GM12891 (cell line): ENCODE measurements around the gene LYSMD4.

Experiments
- PAX5 ChIP-seq: IDR thresholded peaks from 2 replicates; pipeline ENCODE4 v1.6.1; 2011; ENCODE audit warnings: low read length, moderate library complexity, mild to moderate bottlenecking; ENCODE audit not compliant: insufficient read depth, severe bottlenecking
- POLR2A ChIP-seq: IDR thresholded peaks from 2 replicates; pipeline ENCODE4 v1.6.1; 2011; ENCODE audit warnings: low read depth, low read length, control low read depth
- POLR2AphosphoS5 ChIP-seq: IDR thresholded peaks from 2 replicates; pipeline ENCODE4 v1.6.1; 2011; ENCODE audit warnings: low read depth, low read length, control low read depth
- POU2F2 ChIP-seq: IDR thresholded peaks from 2 replicates; pipeline ENCODE4 v1.6.1; 2011; ENCODE audit warnings: low read depth, mild to moderate bottlenecking, control low read depth, low read length, moderate library complexity
- SPI1 ChIP-seq: IDR thresholded peaks from 2 replicates; pipeline ENCODE4 v1.6.1; 2011; ENCODE audit warnings: low read depth, low read length, control low read depth
- TAF1 ChIP-seq: IDR thresholded peaks from 2 replicates; pipeline ENCODE4 v1.6.1; 2011; ENCODE audit warnings: low read depth, low read length, control low read depth

DNA sequence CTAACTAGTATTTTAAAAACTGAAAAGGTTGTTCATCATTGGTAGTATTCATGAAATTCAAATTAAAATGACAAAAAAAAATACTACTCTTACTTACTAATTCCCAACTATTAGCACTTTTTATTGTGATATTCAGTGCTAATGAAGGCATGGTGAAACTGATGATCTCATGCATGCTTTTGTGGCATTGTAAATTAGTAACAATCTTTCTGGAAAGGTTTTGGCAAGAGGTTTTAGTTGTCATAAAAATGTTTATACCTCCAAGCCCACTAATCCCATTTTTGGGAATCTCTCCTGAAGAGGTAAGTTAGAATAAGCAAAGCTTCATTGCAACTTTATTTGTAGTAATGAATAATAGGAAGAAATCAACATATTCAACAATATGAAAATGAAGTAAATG, 53.0 kb downstream of the LYSMD4 start:
- no peak for TF ChIP-seq POLR2AphosphoS5
- TF ChIP-seq POLR2A = no peak
- no peak for TF ChIP-seq TAF1
- no peak for TF ChIP-seq SPI1
- TF ChIP-seq PAX5 = no peak
- TF ChIP-seq POU2F2 = no peak
